ENCODE measurements around the gene LRRC74A. TPM values are rescaled to one million over a fixed set of nuclear protein-coding genes. Genes with fewer than 3 reads are reported as not detected.

Gene LRRC74A
- total RNA-seq, 1 experiment from 2014 or later = not detected

- in situ Hi-C loops (cut with HindIII; ENCODE audit: low sequenced_read_pairs) = no loop called here
- DNase-seq (ENCODE audit: low spot score) = no peak
These were observed 11.3 kb downstream of the LRRC74A start for GRCh38 chr14:76837524-76837923.

GRCh38 chr14:76842414-76842813, 16.2 kb downstream of the LRRC74A start:
- in situ Hi-C loops (cut with HindIII; ENCODE audit: low sequenced_read_pairs) = no loop called here
- no peak for DNase-seq (ENCODE audit: low spot score)

- DNase-seq (ENCODE audit: low spot score) = no peak
- in situ Hi-C loops (cut with HindIII; ENCODE audit: low sequenced_read_pairs) = no loop called here
These were observed 18.0 kb downstream of the LRRC74A start for GRCh38 chr14:76844223-76844622.

GRCh38 chr14:76846331-76847047, 20.3 kb downstream of the LRRC74A start:
- no peak for DNase-seq (ENCODE audit: low spot score)
- in situ Hi-C loops (cut with HindIII; ENCODE audit: low sequenced_read_pairs) = no loop called here

GRCh38 chr14:76848879-76849278, 22.7 kb downstream of the LRRC74A start:
- in situ Hi-C loops (cut with HindIII; ENCODE audit: low sequenced_read_pairs) = no loop called here
- DNase-seq (ENCODE audit: low spot score) = no peak

GRCh38 chr14:76855066-76855465, 28.9 kb downstream of the LRRC74A start:
- in situ Hi-C loops (cut with HindIII; ENCODE audit: low sequenced_read_pairs) = no loop called here
- no peak for DNase-seq (ENCODE audit: low spot score)

GRCh38 chr14:76856769-76857168, 30.6 kb downstream of the LRRC74A start:
- DNase-seq (ENCODE audit: low spot score) = no peak
- in situ Hi-C loops (cut with HindIII; ENCODE audit: low sequenced_read_pairs) = no loop called here

- in situ Hi-C loops (cut with HindIII; ENCODE audit: low sequenced_read_pairs) = no loop called here
- no peak for DNase-seq (ENCODE audit: low spot score)
These were observed 35.5 kb downstream of the LRRC74A start for GRCh38 chr14:76861574-76862255.

GRCh38 chr14:76862546-76863282, 36.5 kb downstream of the LRRC74A start:
- in situ Hi-C loops (cut with HindIII; ENCODE audit: low sequenced_read_pairs) = no loop called here

GRCh38 chr14:76863724-76864407, 37.7 kb downstream of the LRRC74A start:
- DNase-seq (ENCODE audit: low spot score) = no peak
- in situ Hi-C loops (cut with HindIII; ENCODE audit: low sequenced_read_pairs) = no loop called here

More at GRCh38 chr14:76862546-76863282, 36.5 kb downstream of the LRRC74A start:
- no peak for DNase-seq (ENCODE audit: low spot score)

GRCh38 chr14:76866456-76866855, 40.2 kb downstream of the LRRC74A start:
- no peak for DNase-seq (ENCODE audit: low spot score)
- in situ Hi-C loops (cut with HindIII; ENCODE audit: low sequenced_read_pairs) = no loop called here

GRCh38 chr14:76867516-76868453, 41.6 kb downstream of the LRRC74A start:
- peak; percentile 15 for DNase-seq (ENCODE audit: low spot score)
- in situ Hi-C loops (cut with HindIII; ENCODE audit: low sequenced_read_pairs) = no loop called here

GRCh38 chr14:76868454-76869170, 42.4 kb downstream of the LRRC74A start:
- peak; percentile 23 for DNase-seq (ENCODE audit: low spot score)
- in situ Hi-C loops (cut with HindIII; ENCODE audit: low sequenced_read_pairs) = no loop called here

- in situ Hi-C loops (cut with HindIII; ENCODE audit: low sequenced_read_pairs) = no loop called here
- no peak for DNase-seq (ENCODE audit: low spot score)
These were observed 44.0 kb downstream of the LRRC74A start for GRCh38 chr14:76870166-76870565.

GRCh38 chr14:76872796-76873432, 46.7 kb downstream of the LRRC74A start:
- in situ Hi-C loops (cut with HindIII; ENCODE audit: low sequenced_read_pairs) = no loop called here
- peak; percentile 65 for DNase-seq (ENCODE audit: low spot score)

- no peak for DNase-seq (ENCODE audit: low spot score)
- in situ Hi-C loops (cut with HindIII; ENCODE audit: low sequenced_read_pairs) = no loop called here
These were observed 48.5 kb downstream of the LRRC74A start for GRCh38 chr14:76874734-76875133.

GRCh38 chr14:76876076-76876475, 49.9 kb downstream of the LRRC74A start:
- in situ Hi-C loops (cut with HindIII; ENCODE audit: low sequenced_read_pairs) = no loop called here
- peak; percentile 86 for DNase-seq (ENCODE audit: low spot score)
